Panc1 (cell line): ENCODE results near the gene SSBP2.

Experiments used
- CTCF ChIP-seq: fragments of 450-650 bp; IDR thresholded peaks from 2 replicates; pipeline ENCODE4 v1.5.1; 2017; ENCODE audit warnings: mild to moderate bottlenecking
- REST ChIP-seq, 2 experiments: IDR thresholded peaks; 2 replicates each; pipeline ENCODE4 v1.6.1; 2011 to 2012; ENCODE audit warnings: low read depth in 2 of 2, control low read depth in 1 of 2, low read length in 1 of 2, mild to moderate bottlenecking in 1 of 2, moderate library complexity in 1 of 2; ENCODE audit not compliant: insufficient read depth in 1 of 2
- TCF7L2 ChIP-seq: IDR thresholded peaks from 2 replicates; pipeline ENCODE4 v1.6.1; 2011; ENCODE audit warnings: mild to moderate bottlenecking, low read depth, low read length, inconsistent platforms

- no peak for TF ChIP-seq CTCF
- TF ChIP-seq REST (IDR thresholded peaks at IDR 0.05; ENCODE audit: insufficient read depth in 1 of 2, low read depth in 2 of 2, low read length in 1 of 2) = no peak
- no peak for TF ChIP-seq TCF7L2
Observed at GRCh38 chr5:81513473-81513872, 237.4 kb downstream of the SSBP2 start.
